ENCODE measurements around the gene ANKS4B. TPM values are rescaled to one million over a fixed set of nuclear protein-coding genes. Genes with fewer than 3 reads are reported as not detected.
A peak's percentile ranks its signal among the peaks of the same experiment; 100 is the strongest.
"Not testable (repeated sequence)": the region's sequence is repeated elsewhere in the genome, so short reads cannot be mapped to it uniquely, and the experiment has no call there.

The ANKS4B gene
- total RNA-seq, 3 donors from 2014 or later (not counting 1 experiment from before 2014, with no cell fraction given): 0.10 TPM; not detected in 2

GRCh38 chr16:21285314-21285713 lies 51.8 kb downstream of the ANKS4B start:
- Histone ChIP-seq H3K27me3 (ENCODE audit: control insufficient read depth, insufficient read depth, low read length) (peaks cover 7% of the 10 kb centered on the region), H3K9me3 (ENCODE audit: control insufficient read depth, insufficient read depth, low read length) (peaks cover 4% of the 10 kb centered on the region), H3K4me3 (ENCODE audit: low read length) (no peak overlapping the region), H3K36me3 (ENCODE audit: control insufficient read depth, insufficient read depth, low read length) (no peaks in the 10 kb centered on the region), H3K27ac (ENCODE audit: low read length) (no peak overlapping the region), H3K4me1 (ENCODE audit: control insufficient read depth, insufficient read depth, low read length) (no peaks in the 10 kb centered on the region)
- Mint-ChIP-seq H3K36me3 (peaks cover 7% of the 10 kb centered on the region), H3K4me1 (peaks cover 0 to 9% of the 10 kb centered on the region in 2 donors), H3K9me3 (peaks cover 0 to 3% of the 10 kb centered on the region in 2 donors), H3K4me3 (no peak overlapping the region), H3K27me3 (ENCODE audit: low read depth in 2 of 2) (peaks cover 29 to 48% of the 10 kb centered on the region in 2 donors), H3K27ac (no peak overlapping the region)
- 9% methylated on average over 1 of the region's 1 CpG for WGBS (ENCODE audit: insufficient coverage)
- ATAC-seq (no peak), DNase-seq (no peak)
- TF ChIP-seq, protein P1, sequence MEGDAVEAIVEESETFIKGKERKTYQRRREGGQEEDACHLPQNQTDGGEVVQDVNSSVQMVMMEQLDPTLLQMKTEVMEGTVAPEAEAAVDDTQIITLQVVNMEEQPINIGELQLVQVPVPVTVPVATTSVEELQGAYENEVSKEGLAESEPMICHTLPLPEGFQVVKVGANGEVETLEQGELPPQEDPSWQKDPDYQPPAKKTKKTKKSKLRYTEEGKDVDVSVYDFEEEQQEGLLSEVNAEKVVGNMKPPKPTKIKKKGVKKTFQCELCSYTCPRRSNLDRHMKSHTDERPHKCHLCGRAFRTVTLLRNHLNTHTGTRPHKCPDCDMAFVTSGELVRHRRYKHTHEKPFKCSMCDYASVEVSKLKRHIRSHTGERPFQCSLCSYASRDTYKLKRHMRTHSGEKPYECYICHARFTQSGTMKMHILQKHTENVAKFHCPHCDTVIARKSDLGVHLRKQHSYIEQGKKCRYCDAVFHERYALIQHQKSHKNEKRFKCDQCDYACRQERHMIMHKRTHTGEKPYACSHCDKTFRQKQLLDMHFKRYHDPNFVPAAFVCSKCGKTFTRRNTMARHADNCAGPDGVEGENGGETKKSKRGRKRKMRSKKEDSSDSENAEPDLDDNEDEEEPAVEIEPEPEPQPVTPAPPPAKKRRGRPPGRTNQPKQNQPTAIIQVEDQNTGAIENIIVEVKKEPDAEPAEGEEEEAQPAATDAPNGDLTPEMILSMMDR (IDR thresholded peaks at IDR 0.05): no peak
- intact Hi-C loops (cut with micrococcal nuclease): no loop called here

DNA sequence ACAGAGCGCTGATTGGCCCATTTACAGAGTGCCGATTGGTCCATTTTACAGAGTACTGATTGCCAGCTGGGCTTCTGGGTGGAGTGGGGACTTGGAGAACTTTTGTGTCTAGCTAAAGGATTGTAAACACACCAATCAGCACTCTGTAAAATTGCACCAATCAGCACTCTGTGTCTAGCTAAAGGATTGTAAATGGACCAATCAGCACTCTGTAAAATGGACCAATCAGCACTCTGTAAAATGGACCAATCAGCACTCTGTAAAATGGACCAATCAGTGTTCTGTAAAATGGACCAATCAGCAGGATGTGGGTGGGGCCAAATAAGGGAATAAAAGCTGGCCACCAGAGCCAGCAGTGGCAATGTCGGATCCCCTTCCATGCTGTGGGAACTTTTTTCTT lies 56.3 kb downstream of the ANKS4B start:
- H3K36me3 Mint-ChIP-seq; H3K4me3 ChIP-seq (ENCODE audit: low read length); H3K36me3 ChIP-seq (ENCODE audit: control insufficient read depth, insufficient read depth, low read length); intact Hi-C loops (cut with micrococcal nuclease); H3K4me1 Mint-ChIP-seq; H3K9me3 Mint-ChIP-seq; DNase-seq; ATAC-seq; H3K4me1 ChIP-seq (ENCODE audit: control insufficient read depth, insufficient read depth, low read length); H3K4me3 Mint-ChIP-seq; H3K9me3 ChIP-seq (ENCODE audit: control insufficient read depth, insufficient read depth, low read length); H3K27ac ChIP-seq (ENCODE audit: low read length); H3K27ac Mint-ChIP-seq: not testable (repeated sequence)
- peaks cover 12% of the 10 kb centered on the region for H3K27me3 ChIP-seq (ENCODE audit: control insufficient read depth, insufficient read depth, low read length)
- H3K27me3 Mint-ChIP-seq (ENCODE audit: low read depth in 2 of 2): peaks cover 28 to 46% of the 10 kb centered on the region in 2 donors
- 90% methylated on average over 3 of the region's 3 CpGs for WGBS (ENCODE audit: insufficient coverage)

- Histone ChIP-seq H3K36me3 (ENCODE audit: control insufficient read depth, insufficient read depth, low read length) (no peaks in the 10 kb centered on the region), H3K27me3 (ENCODE audit: control insufficient read depth, insufficient read depth, low read length) (no peaks in the 10 kb centered on the region), H3K4me1 (ENCODE audit: control insufficient read depth, insufficient read depth, low read length) (peaks cover 11% of the 10 kb centered on the region), H3K27ac (ENCODE audit: low read length) (no peak overlapping the region), H3K9me3 (ENCODE audit: control insufficient read depth, insufficient read depth, low read length) (no peaks in the 10 kb centered on the region), H3K4me3 (ENCODE audit: low read length) (peak overlapping the region; percentile 35)
- H3K4me3 Mint-ChIP-seq: peak overlapping the region; percentile 87
- H3K27me3 Mint-ChIP-seq (ENCODE audit: low read depth in 2 of 2): peaks cover 43 to 64% of the 10 kb centered on the region in 2 donors
- TF ChIP-seq, protein P1 (IDR thresholded peaks at IDR 0.05): no peak
- peak in 2 of 3 donors; percentile 28 to 30 for ATAC-seq
- H3K36me3 Mint-ChIP-seq: no peaks in the 10 kb centered on the region
- peak in 1 of 2 donors; percentile 50 for DNase-seq
- intact Hi-C loops (cut with micrococcal nuclease): no loop called here
- no peaks in the 10 kb centered on the region for H3K9me3 Mint-ChIP-seq
- H3K4me1 Mint-ChIP-seq: peaks cover 18 to 19% of the 10 kb centered on the region in 2 donors
- no peak overlapping the region for H3K27ac Mint-ChIP-seq
- WGBS (ENCODE audit: insufficient coverage): under 1% methylated on average over 36 of the region's 36 CpGs
These were observed 67.0 kb downstream of the ANKS4B start for GRCh38 chr16:21300309-21301167.

DNA sequence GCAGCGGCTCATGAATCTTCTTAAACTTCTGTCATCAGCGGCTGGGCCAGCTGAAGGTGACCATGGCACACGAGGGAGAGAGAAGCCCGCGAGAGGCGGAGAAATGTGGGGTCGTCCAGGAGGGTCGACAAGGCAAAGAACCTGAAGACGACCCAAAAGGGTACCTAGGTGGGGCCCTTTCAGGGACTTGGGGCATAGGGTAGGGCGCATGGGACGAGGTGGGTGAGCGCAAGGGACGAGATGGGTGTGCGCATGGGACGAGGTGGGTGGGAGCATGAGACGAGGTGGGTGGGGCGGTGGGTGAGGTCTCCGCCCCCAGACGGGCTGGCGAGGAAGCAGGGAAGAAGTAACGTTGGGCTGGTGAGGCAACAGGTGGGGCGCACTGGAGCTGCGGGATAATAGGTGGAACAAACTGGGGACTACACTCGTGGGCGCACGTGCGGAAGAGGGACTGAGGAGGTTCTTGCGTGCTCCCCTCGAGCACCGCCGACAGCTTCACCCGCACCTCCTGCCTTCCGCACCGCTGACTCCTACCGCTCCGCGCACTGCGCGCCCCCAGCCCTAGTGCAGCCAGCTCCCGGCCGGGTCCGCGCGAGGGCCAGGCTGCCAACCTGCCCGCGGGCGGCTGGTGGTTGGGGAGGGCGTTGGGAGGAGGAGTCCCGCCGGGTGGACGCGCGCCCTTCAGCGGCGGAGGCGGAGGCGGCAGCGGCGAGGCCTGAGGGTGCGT lies 67.8 kb downstream of the ANKS4B start:
- ATAC-seq (peak in 1 of 3 donors; percentile 48), DNase-seq (peak in 1 of 2 donors; percentile 27)
- peaks cover 11% of the 10 kb centered on the region for H3K4me1 ChIP-seq (ENCODE audit: control insufficient read depth, insufficient read depth, low read length)
- Mint-ChIP-seq H3K36me3 (no peaks in the 10 kb centered on the region), H3K27ac (no peak overlapping the region), H3K27me3 (ENCODE audit: low read depth in 2 of 2) (peaks cover 42 to 65% of the 10 kb centered on the region in 2 donors), H3K9me3 (no peaks in the 10 kb centered on the region), H3K4me3 (peak overlapping the region; percentile 87), H3K4me1 (peaks cover 18 to 19% of the 10 kb centered on the region in 2 donors)
- TF ChIP-seq, protein P1 (IDR thresholded peaks at IDR 0.05): no peak
- no peak overlapping the region for H3K27ac ChIP-seq (ENCODE audit: low read length)
- no peaks in the 10 kb centered on the region for H3K36me3 ChIP-seq (ENCODE audit: control insufficient read depth, insufficient read depth, low read length)
- H3K4me3 ChIP-seq (ENCODE audit: low read length): peak overlapping the region; percentile 35
- intact Hi-C loops (cut with micrococcal nuclease): no loop called here
- H3K9me3 ChIP-seq (ENCODE audit: control insufficient read depth, insufficient read depth, low read length): no peaks in the 10 kb centered on the region
- under 1% methylated on average over 60 of the region's 60 CpGs for WGBS (ENCODE audit: insufficient coverage)
- no peaks in the 10 kb centered on the region for H3K27me3 ChIP-seq (ENCODE audit: control insufficient read depth, insufficient read depth, low read length)

Measured in natural killer cell (primary cell).